HG03097 (cell line): ENCODE data around the gene CEMIP.
"Not testable (repeated sequence)": the region's sequence is repeated elsewhere in the genome, so short reads cannot be mapped to it uniquely, and the experiment has no call there.

Experiments used
- ATAC-seq: cut with Tn5 transposase; IDR thresholded peaks from one replicate; pipeline ENCODE4 v1.9.1; 2021; ENCODE audit not compliant: unreplicated experiment, low FRiP score

CEMIP gene

DNA sequence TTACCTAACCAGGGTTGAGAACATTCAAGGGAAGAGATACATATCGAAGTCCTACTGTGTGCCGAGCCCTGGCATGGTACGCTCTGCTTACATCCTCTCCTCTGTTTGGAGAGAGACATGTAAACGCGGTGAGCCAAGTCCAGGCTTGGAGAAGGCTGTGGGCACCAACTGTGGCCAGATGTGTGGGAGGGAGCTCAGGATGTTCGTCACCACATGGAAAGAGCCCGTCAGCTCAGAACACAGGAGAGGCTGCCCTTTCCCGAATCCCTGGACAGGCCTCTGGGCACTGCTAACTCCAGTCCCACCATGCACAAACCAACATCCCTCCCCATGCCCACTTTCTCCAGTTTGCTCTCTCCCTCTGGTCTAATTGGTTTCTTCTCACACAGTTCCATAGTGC lies 167.4 kb downstream of the CEMIP start:
- ATAC-seq: no peak

DNA sequence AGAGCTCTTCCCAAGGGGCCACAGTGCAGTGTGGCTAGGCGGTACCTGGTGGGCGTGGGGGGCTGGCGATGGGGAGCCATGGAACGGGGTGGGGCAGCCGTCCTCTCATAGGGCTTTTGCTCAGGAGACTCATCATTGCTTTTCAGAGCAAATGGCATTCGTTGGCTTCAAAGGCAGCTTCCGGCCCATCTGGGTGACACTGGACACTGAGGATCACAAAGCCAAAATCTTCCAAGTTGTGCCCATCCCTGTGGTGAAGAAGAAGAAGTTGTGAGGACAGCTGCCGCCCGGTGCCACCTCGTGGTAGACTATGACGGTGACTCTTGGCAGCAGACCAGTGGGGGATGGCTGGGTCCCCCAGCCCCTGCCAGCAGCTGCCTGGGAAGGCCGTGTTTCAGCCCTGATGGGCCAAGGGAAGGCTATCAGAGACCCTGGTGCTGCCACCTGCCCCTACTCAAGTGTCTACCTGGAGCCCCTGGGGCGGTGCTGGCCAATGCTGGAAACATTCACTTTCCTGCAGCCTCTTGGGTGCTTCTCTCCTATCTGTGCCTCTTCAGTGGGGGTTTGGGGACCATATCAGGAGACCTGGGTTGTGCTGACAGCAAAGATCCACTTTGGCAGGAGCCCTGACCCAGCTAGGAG lies 169.6 kb downstream of the CEMIP start:
- no peak for ATAC-seq

DNA sequence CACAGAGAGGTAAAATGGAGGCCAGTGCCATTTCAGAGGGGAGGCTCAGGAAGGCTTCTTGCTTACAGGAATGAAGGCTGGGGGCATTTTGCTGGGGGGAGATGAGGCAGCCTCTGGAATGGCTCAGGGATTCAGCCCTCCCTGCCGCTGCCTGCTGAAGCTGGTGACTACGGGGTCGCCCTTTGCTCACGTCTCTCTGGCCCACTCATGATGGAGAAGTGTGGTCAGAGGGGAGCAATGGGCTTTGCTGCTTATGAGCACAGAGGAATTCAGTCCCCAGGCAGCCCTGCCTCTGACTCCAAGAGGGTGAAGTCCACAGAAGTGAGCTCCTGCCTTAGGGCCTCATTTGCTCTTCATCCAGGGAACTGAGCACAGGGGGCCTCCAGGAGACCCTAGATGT lies 170.6 kb downstream of the CEMIP start:
- ATAC-seq: no peak

DNA sequence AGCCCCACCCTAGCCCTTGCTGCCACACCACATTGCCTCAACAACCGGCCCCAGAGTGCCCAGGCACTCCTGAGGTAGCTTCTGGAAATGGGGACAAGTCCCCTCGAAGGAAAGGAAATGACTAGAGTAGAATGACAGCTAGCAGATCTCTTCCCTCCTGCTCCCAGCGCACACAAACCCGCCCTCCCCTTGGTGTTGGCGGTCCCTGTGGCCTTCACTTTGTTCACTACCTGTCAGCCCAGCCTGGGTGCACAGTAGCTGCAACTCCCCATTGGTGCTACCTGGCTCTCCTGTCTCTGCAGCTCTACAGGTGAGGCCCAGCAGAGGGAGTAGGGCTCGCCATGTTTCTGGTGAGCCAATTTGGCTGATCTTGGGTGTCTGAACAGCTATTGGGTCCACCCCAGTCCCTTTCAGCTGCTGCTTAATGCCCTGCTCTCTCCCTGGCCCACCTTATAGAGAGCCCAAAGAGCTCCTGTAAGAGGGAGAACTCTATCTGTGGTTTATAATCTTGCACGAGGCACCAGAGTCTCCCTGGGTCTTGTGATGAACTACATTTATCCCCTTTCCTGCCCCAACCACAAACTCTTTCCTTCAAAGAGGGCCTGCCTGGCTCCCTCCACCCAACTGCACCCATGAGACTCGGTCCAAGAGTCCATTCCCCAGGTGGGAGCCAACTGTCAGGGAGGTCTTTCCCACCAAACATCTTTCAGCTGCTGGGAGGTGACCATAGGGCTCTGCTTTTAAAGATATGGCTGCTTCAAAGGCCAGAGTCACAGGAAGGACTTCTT lies 171.3 kb downstream of the CEMIP start:
- ATAC-seq: no peak

DNA sequence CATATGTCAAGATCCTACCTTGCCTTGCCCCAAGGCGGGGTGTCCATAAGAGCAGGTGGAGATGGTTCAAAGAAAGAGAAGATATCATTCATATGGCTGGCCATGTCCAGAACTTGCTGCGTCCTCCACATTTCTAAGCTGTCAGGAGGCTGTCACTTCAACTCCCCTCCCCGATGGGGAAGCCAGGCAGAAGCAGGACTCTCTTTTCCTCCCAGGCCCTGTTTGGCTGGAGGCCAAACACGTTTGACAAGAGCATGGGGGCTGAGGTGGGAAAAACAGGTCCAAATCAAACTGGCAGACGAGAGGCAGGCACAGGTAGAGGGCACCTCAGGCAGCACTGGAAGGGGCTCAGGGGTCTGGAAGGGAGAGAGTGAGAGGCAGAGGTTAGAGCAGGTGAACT lies 172.8 kb downstream of the CEMIP start:
- ATAC-seq: no peak

DNA sequence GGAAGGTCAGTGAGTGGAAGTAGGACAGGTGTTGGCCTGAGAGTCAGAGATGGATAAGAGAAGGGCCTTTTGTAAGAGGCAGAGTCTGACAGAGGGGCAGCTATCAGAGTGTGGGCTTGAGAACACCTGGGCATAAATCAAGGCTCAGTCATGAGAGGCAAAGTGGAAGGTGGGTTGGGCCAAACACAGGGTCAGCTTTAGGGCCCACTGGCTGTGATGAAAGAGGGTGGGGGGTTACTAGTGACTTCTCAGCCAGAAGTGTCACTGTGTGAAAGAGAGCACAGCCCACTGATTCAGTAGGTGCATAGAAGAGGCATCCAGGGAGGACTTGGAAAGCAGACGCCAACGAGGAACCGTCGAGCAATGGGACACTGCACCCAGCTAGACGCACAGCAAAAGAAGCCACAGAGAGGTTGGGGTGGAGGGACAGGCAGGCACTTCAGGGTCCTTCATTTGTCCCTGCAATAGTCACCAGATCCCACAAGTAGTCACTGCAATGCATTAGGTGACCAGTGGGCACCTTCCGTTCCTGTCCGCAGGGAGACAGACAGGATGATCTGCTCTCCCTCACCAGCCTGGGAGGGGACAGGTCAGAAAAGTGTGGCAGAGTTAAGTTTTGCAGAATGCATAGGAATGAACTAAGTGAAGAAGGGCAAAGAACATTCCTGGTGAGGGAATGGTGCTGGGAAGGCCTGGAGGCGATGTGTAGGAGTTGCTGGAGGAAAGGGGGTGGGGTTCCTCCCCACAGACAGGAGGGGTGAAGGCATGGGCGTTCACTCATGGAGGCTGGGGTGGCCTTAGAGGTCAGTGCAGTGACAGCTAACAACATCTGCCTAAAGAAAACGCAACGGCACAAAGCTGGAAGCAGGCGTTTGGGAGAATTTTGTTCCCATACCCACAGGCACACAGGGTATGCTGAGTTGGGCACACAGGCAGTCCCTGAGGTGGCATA lies 174.1 kb downstream of the CEMIP start:
- ATAC-seq: no peak

DNA sequence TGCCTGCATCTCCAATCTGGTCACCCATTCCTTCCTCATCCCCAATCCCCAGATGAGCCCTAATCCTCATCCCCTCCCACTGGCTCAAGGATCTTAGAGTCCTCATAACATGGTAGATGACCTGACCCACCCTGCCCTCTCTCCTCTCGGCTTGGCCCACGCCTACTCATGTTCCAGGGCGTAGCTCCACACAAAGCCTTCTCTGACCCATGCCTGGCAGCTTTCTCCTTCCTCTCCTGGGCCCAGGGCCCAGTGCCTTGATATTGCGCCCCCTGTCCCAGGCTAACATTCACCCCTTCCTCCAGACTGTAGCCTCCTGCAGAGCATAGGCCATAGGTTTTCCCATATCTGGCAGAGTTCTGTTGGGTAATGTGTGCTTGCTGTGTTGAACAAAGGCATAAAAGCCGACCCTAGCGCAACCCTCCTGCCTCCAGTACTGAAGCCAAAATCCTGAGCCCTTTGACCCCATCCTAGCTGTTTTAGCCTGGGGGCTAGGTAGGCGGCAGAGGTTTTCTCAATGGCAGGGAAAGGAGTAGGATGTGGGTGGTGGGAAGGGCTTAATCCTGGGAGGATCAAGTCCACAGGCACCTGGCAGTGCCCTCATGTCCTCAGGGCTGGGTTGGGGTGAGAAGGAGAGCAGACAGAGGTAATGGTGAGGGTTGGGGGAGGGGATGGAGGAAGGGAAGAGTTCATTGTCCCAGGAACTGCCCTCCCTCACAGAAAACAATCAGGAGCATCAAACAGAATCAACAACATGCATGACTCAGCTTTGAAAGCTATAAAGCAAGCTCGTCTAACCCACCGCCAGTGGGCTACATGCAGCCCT lies 175.0 kb downstream of the CEMIP start:
- ATAC-seq: no peak

DNA sequence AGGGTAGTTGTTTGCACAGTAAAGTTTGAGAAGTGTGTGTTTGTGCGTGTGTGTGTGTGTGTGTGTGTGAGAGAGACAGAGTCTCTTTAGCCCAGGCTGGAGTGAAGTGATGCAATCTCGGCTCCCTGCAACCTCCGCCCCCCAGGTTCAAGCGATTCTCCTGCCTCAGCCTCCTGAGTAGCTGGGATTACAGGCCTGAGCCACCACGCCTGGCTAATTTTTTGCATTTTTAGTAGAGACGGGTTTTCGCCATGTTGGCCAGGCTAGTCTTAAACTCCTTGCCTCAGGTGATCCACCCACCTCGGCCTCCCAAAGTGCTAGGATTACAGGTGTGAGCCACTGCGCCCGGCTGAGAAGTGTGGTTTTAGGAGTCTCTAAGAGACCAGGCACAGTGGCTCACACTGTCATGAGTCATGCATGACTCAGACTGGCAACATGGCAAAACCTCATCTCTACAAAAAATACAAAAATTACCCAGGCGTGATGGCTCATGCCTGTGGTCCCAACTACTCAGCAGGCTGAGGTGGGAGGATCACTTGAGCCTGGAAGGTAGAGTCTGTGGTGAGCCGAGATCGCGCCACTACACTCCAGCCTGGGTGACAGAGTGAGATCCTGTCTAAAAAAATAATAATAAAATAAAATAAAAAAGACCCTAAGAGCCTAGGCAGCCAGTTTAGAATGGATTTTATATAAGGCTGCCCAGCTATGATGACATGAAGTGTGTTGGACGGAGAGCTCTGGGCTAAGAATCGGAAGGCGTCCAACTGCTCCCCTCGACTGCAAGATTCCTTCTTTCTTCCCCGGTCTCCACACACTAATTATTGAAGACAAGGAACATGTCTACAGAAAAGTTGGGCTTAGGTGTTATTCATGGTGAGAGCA lies 176.6 kb downstream of the CEMIP start:
- ATAC-seq: not testable (repeated sequence)

DNA sequence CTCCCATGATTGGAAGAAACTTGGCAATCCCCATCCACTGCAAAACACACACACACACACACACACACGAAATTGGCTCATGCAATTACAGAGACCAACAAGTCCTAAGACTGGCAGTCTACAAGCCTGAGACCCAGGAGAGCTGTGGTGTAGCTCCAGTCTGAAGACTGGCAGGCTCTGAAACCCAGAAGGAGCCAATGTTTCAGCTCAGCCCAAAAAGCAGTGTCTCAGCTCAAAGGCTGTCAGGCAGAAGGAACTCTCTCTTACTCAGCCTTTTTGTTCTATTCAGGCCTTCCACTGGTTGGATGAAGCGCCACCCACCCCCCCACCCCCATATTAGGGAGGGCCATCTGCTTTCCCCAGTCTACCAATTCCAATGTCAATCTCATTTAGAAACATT lies 178.4 kb downstream of the CEMIP start:
- ATAC-seq: no peak

DNA sequence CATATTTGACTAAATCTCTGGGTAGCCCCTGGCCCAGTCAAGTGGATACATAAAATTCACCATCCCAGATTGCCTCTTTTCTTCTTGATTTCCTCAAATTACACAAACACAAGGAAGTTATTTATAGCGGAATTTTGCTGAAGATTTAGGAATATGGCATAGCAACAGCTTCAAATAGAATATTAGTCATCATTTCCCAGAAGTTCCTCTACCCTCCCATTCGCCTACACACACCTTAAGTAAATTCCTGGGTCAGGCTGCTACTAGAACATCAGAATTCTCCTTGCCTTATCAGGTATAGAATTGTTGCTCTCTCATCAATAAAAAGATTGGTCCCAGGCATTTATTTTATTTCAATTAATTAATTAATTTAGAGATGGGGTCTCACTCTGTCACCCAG lies 178.8 kb downstream of the CEMIP start:
- ATAC-seq: no peak

DNA sequence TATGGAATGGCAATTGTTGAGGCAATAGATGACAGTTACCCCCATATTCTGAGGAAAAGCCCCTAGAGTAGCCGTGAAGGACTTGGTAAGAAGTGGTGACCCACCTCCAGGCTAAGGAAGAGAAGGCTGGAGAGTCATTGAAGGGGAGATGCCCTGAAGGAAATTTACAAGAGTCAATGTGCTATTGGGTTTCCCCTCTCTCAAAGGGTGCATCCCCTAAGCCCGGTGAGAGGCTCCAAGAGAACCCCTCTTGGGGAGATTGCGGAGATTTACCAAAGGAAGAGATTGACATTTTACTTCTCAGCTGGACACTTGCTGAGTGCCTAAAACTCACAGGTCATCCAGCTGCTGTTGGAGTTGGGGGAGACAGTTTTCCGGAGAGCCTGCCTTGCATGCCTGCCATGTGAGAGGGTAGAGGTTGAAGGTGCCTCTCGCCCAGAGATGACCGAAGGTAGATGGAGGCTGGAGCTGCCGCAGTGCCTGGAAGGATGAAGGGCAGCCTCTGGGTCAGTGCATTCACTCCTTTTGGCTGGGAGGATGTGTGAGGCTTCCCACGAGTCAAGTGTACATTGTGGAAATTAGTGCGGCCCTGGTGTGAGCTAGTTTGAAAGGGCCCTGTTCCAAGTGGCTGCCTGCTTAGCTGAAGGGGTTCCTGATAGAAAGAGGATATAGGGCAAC lies 179.8 kb downstream of the CEMIP start:
- ATAC-seq: no peak

DNA sequence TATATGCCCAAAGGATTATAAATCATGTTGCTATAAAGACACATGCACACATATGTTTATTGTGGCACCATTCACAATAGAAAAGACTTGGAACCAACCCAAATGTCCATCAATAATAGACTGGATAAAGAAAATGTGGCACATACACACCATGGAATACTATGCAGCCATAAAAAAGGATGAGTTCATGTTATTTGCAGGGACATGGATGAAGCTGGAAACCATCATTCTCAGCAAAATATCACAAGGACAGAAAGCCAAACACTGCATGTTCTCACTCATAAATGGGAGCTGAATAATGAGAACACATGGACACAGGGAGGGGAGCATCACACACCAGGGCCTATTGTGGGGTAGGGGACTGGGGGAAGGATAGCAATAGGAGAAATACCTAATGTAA lies 186.3 kb downstream of the CEMIP start:
- not testable (repeated sequence) for ATAC-seq

DNA sequence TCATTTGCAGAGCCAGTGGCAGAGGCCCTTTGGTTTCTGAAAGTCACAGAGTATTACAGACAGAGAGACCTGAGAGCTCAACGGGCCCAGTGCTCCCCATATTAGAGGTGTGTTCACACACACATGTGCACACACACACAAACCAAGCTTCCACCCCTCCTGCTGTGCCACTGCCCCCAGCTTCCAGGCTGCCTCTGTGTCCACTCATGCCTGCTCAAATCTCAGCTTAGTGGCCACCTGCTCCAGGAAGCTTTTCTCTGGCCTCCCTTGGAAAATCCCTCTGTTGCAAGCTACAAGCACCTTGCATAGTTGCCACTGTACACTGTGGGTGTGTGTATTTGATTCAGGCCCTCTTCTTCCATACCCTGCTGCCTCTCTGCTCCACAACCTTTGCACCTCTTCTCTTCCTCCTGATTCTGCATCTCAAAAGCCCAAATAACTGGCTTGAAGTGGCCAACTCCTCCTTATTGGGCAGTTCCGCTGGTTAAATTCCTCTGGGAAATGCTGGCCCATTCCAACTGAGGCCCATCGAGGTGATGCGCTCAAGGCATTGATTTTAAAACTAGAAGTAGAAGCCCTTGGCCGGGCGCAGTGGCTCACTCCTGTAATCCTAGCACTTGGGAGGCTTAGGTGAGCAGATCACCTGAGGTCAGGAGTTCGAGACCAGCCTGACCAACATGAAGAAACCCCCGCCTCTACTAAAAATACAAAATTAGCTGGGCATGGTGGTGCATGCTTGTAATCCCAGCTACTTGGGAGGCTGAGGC lies 187.4 kb downstream of the CEMIP start:
- no peak for ATAC-seq

DNA sequence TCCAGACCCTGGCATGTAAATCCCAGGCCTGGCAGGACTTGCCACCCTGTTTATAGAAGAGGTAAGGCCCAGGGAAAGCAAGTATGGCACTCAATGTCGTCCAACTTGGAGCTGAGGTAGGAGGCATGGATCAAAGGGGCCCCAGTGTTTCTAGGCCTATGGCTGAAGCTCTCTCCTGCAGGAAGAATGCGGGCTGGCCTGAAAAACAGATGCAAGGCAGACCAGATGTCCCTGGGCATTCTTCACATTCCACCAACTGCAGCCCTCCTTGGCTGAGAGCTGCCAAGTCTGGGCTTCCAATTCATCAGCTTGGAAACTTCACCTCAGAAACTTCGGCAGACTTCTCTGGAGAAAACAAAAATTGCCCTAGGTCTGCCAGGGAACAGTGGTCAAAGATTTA lies 188.3 kb downstream of the CEMIP start:
- no peak for ATAC-seq

DNA sequence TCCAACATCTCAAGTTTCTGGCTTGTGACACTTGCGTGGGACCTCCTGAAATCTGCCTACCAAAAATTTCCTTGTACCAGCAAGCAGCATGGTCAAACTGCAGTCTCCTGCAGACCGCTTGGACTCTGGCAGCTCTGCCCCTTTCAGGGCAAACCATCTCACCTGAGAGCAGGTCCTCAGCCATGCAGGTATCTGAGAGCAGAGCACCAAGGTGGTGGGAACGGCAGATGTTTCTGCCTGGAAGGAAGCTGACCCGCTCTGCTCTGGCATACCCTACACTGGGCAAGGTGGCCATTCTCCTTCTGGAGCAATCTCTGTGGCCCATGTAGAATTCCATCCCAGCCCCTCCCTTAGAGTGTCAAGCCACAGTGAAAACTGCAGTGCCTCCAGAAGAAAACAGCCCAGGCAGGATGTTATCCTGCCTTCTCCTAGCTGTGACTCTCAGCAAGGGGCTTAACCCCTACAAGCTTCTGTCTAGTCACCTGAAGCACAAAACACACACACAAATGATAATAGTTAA lies 188.9 kb downstream of the CEMIP start:
- ATAC-seq: no peak

DNA sequence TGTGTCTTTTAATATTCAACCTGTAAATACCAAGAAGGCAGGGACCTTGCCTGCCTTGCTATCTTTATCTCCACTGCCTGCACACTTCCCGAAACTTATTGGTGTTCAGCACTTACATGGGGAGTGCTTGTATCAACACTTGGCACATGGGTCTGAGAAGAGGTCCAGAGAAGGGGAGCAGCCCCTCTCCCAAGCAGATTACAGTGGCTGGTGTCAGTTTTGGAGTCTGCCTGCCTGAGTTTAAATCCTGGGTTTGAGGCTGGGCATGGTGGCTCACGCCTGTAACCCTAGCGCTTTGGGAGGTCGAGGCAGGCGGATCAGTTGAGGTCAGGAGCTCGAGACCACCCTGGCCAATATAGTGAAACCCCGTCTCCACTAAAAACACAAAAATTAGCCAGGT lies 190.1 kb downstream of the CEMIP start:
- no peak for ATAC-seq

DNA sequence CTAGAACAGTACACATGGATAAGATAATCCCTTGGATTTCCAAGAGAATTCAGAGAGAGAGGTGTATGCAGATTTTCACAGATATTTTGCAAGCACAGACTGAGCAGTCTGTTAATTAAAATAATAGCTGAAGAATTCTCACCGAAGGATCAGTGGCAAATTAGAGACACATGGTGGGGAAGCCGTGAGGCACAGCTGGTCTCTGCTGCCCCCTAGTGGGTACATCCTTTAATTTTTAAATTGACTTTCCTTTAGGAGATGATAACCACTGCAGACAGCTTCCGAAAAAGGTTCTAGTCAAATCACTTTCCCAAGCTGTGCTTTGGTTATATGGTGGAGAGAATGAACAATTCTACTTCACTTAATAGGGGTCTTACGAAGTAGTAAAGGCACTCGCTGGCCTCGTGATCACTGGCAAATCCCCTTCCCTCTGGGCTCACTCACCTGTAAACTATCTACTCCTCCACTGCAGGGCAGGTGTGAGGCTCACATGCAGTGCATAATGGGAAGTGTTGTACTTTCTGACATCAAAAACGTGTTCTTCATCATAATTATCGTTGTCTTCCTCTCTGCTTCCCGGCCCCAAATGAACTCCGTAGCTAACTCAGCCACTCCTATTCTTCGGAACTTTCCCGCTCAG lies 191.0 kb downstream of the CEMIP start:
- ATAC-seq: peak; percentile 71
